IPS-18c (cell line): ENCODE data around the gene SEMA7A.
"Not testable (repeated sequence)": the region's sequence is repeated elsewhere in the genome, so short reads cannot be mapped to it uniquely, and the experiment has no call there.

Experiments
- H3K4me3 ChIP-seq: 2 replicates; pipeline ENCODE4 v1.7.0; 2013; ENCODE audit warnings: low read depth, mild to moderate bottlenecking, low read length, moderate library complexity; ENCODE audit not compliant: insufficient read depth
- H3K9me3 ChIP-seq: one replicate; pipeline ENCODE4 v1.6.1; 2013; ENCODE audit warnings: mild to moderate bottlenecking, low read length, moderate library complexity; ENCODE audit not compliant: control insufficient read depth, insufficient read depth

The SEMA7A gene

GRCh38 chr15:74433592-74434262, at the start of gene SEMA7A:
TSS of gene SEMA7A (minus strand) at chr15:74433958. CDS start at chr15:74433918, 40 bp downstream.
- Histone ChIP-seq H3K4me3 (peak within 1 kb of the TSS; percentile 79), H3K9me3 (no peaks in the 10 kb centered on the region)

- Histone ChIP-seq H3K9me3 (no peaks in the 10 kb centered on the region), H3K4me3 (no peak overlapping the region)
These were observed 48.9 kb upstream of the SEMA7A start for GRCh38 chr15:74482661-74483060.

GRCh38 chr15:74480364-74480763, 46.6 kb upstream of the SEMA7A start:
- H3K4me3 ChIP-seq, H3K9me3 ChIP-seq: not testable (repeated sequence)

GRCh38 chr15:74471621-74472020, 37.9 kb upstream of the SEMA7A start:
- not testable (repeated sequence) for H3K4me3 ChIP-seq, H3K9me3 ChIP-seq

GRCh38 chr15:74470631-74471395, 37.1 kb upstream of the SEMA7A start:
- H3K9me3 ChIP-seq = no peaks in the 10 kb centered on the region

GRCh38 chr15:74468341-74469032, 34.7 kb upstream of the SEMA7A start:
- Histone ChIP-seq H3K9me3 (no peaks in the 10 kb centered on the region), H3K4me3 (no peak overlapping the region)

More at GRCh38 chr15:74470631-74471395, 37.1 kb upstream of the SEMA7A start:
- H3K4me3 ChIP-seq = no peak overlapping the region

GRCh38 chr15:74466570-74466969, 32.8 kb upstream of the SEMA7A start:
- no peak overlapping the region for H3K4me3 ChIP-seq
- H3K9me3 ChIP-seq = no peaks in the 10 kb centered on the region

GRCh38 chr15:74464897-74465296, 31.1 kb upstream of the SEMA7A start:
- H3K4me3 ChIP-seq = no peak overlapping the region
- no peaks in the 10 kb centered on the region for H3K9me3 ChIP-seq

GRCh38 chr15:74464216-74464615, 30.5 kb upstream of the SEMA7A start:
- Histone ChIP-seq H3K4me3 (no peak overlapping the region), H3K9me3 (no peaks in the 10 kb centered on the region)

GRCh38 chr15:74463634-74464033, 29.9 kb upstream of the SEMA7A start:
- no peaks in the 10 kb centered on the region for H3K9me3 ChIP-seq
- no peak overlapping the region for H3K4me3 ChIP-seq

GRCh38 chr15:74461847-74462511, 28.2 kb upstream of the SEMA7A start:
- Histone ChIP-seq H3K9me3 (no peaks in the 10 kb centered on the region), H3K4me3 (peak overlapping the region; percentile 70)

GRCh38 chr15:74460871-74461846, 27.4 kb upstream of the SEMA7A start, which contains the start of gene UBL7:
TSS of gene UBL7 (minus strand) at chr15:74461160. CDS start at chr15:74458867, 2,293 bp downstream.
- Histone ChIP-seq H3K4me3 (peak within 1 kb of the TSS; percentile 79), H3K9me3 (no peaks in the 10 kb centered on the region)

- Histone ChIP-seq H3K9me3 (no peaks in the 10 kb centered on the region), H3K4me3 (peak overlapping the region; percentile 79)
These were observed 26.5 kb upstream of the SEMA7A start for GRCh38 chr15:74460298-74460697.

- H3K4me3 ChIP-seq, H3K9me3 ChIP-seq: not testable (repeated sequence)
These were observed 26.0 kb upstream of the SEMA7A start for GRCh38 chr15:74459798-74460197.

- no peaks in the 10 kb centered on the region for H3K9me3 ChIP-seq
- no peak overlapping the region for H3K4me3 ChIP-seq
These were observed 24.7 kb upstream of the SEMA7A start for GRCh38 chr15:74458473-74458872.

GRCh38 chr15:74457036-74457435, 23.3 kb upstream of the SEMA7A start:
- H3K9me3 ChIP-seq, H3K4me3 ChIP-seq: not testable (repeated sequence)
